Suprapubic skin (tissue), 3 donors: ENCODE data around the gene UCN2.

Experiments used
- CTCF ChIP-seq, 2 donors: fragments of 200-600 bp in 1 of 2; fragments of 450-650 bp in 1 of 2; sonication (generic) in 1 of 2; IDR thresholded peaks; one replicate each; pipeline ENCODE4 v1.5.1; 2016 to 2019; ENCODE audit warnings: antibody characterized with exemption in 2 of 2, mild to moderate bottlenecking in 1 of 2, moderate library complexity in 1 of 2
- POLR2AphosphoS5 ChIP-seq, 3 donors: sonication (generic); formaldehyde crosslinking; IDR thresholded peaks; one replicate each; pipeline ENCODE4 v1.6.1; 2017; ENCODE audit warnings: antibody characterized with exemption in 3 of 3

DNA sequence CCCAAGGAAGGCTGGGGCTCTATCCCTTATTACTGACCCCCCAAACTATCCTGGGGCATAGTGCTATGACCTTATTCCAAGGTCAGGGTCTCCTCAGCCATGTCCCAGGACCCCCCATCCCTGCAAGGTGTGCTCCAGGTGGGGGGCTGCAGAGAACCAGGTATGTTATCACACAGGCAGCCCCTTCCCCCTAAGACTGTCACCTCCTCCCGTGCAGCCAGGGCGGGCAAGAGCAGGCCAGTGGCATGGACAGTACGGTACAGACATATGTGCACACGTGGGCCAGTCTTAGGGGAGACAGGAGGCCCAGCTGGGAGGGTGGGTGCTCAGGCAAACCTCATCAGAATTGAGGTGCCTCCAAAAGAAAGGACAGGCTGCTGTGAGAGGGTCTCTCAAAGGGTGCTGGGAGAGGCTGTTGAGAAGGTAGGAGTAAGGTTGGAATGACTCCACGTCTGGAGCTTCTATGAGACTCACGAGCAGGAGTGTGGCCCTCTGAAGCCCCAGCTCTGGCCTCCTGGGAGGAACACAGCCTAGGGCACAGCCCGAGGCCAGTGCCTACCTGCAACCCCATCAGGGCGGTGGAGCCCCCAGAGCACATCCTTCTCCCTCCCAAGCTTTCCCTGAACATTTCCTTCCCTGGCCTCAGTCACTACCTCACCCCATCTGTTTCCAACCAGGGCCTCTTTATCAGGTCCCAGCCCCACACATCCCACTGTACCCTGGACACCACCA, 33.3 kb upstream of the UCN2 start:
- TF ChIP-seq POLR2AphosphoS5 (IDR thresholded peaks at IDR 0.05) (no peak), CTCF (IDR thresholded peaks at IDR 0.05) (no peak)
